Stimulated activated CD4-positive, alpha-beta T cell treated with anti-CD3 and anti-CD28 coated beads, Interleukin-4, amount 100 ng/mL, for 1 hour (primary cell): ENCODE data around the gene COG5.
"Not testable (repeated sequence)": the region's sequence is repeated elsewhere in the genome, so short reads cannot be mapped to it uniquely, and the experiment has no call there.

Experiments used
- DNase-seq: peaks from one replicate; pipeline ENCODE4 v3.0.0-alpha.2; 2020

Gene COG5

DNA sequence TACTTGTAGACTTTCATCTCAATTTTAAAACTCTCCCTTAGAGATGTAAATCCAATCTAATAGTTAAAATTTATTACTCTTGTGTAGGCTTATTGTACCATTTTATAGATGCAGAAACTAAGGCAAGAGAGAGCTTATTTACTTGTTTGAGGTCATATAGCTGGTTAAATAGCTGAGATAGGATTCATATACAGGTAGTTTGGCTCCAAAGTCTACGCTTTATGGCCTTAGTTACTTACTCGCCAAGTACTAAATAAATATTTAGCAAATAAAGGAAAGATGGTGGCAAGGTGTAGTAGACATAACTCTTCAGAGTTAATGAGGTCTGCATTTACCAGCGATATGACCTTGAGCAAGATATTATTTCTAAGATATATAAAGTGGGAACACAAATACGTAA lies 308.1 kb downstream of the COG5 start:
- no peak for DNase-seq

DNA sequence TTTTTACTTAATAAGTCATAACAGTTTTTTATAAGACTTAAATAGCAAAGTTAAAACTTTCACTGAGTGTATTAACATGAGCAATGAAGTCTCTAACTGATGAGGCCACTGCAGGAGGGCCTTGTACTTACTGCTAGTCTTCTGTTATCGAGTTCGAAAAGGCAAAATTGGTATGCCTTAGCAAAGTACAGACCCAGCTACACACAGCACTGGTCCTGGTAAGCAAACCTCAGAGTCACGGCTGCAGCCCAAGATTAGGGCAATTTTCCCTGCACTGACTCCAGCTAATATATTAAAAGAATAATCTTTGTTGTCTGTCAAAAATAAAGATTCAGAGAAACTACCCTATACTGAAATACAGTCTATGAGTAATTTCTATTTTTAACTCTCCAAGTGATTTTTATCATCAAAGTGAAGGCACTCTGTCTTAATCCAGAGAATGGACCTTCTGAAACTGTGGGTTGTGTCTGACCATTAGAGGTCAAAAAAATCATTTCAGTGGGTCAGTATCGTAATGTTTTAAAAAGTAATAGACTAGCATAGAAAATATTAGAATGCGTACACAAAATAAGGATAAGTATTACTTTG lies 309.2 kb downstream of the COG5 start:
- no peak for DNase-seq

DNA sequence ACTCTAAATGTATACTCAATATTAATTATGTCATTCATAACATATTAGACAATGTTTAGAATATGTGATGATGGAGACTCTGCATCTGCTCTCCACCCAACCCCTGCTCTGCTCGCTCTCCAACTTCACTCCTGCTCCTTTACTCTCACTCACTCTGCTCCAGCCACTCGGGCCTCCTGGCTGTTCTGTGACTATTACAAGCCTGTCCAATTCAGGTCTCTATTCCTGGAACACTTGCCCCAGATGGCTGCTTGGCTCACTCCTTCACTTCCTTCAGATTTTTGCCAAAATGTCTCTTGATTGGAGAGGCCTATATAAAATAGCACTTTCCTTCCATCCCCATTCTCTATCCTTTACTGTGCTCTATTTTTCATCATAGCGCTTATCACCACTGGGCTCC lies 310.1 kb downstream of the COG5 start:
- no peak for DNase-seq

DNA sequence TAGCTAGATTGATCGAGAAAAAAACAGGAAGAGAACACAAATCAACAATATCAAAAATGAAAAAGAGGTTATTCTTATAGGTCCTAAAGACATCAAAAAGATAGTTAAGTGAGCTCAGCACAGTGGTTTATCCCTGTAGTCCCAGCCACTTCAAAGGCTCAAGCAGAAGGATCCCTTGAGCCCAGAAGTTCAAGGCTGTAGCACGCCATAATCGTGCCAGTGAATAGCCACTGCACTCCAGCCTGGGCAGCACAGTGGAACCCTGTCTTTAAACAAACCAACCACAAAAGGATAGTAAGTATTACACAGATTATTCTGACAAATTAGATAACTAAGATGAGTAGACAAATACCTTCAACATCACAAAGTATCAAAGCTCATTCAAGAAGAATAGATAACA lies 311.8 kb downstream of the COG5 start:
- no peak for DNase-seq

DNA sequence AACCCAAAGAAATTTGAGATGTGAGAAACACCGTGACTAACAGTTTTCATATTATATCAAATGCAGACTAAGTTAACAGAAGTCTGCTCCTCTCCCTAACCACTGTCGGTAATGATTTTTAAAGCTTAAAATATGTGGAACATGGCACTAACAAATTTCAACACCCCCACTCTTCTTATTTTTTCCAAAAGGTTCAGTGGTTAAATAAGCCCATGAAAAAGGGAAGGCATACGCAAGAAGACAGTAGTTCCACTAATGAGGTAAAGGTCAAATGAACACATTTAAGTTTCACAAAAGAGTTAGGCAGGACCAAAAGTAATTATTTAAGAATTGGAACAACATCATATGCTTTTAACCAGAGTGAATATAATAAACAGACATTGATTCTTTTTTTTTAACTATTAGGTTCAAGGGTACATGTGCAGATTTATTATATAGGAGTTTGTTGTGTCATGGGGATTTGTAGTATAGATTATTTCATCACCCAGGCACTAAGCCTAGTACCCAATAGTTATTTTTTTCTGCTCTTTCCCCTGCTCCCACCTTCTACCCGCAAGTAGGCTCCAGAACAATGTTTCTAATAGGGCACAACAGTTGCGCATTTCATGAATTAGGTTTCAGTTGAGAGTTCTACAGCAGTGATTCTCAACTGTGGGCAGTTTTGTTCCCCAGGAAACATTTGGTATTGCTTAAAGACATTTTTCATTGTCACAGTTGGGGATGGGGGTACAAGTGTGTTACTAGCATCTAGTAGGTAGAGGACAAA lies 315.0 kb downstream of the COG5 start:
- no peak for DNase-seq

DNA sequence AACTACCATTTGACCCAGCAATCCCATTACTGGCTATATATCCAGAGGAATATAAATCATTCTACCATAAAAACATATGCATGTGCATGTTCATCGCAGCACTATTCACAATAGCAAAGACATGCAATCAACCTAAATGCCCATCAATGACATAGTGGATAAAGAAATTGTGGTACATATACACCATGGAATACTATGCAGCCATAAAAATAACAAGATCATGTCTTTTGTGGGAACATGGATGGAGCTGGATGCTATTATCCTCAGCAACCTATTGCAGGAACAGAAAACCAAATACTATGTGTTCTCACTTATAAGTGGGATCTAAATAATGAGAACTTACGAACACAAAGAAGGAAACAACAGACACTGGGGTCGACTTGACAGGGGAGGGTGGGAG lies 316.9 kb downstream of the COG5 start:
- not testable (repeated sequence) for DNase-seq

DNA sequence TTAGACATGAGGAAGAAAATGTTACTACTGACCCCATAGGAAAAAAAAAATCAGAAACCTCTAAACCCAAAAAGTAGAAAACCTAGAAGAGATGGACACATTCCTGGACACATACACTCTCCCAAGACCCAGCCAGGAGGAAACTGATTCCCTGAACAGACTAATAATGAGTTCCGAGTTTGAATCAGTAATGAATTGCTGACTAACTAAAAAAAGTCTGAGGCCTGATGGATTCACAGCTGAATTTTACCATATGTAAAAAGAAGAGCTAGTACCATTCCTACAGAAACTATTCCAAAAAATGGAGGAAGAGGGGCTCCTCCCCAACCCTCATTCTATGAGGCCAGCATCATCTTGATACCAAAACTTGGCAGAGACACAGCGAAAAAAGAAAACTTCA lies 319.1 kb downstream of the COG5 start:
- DNase-seq: no peak

DNA sequence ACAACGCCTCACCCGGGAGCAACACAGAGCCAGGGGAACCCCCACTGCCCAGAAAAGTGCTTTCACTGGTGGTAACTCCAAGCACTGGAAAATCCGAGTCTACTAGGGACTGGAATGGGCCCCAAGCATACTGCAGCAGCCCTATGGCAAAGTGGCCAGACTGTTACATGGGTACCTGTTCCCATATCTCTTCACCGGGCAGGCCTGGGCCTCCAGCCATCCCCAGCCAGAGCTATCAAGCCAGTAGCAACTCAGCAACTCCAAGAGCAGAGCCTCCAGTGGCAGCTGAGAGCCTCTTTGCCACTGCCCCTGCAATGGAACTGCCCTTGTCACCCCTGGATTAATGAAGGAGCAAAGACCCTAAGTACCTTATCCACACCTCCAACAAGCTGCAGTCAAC lies 321.5 kb downstream of the COG5 start:
- no peak for DNase-seq

DNA sequence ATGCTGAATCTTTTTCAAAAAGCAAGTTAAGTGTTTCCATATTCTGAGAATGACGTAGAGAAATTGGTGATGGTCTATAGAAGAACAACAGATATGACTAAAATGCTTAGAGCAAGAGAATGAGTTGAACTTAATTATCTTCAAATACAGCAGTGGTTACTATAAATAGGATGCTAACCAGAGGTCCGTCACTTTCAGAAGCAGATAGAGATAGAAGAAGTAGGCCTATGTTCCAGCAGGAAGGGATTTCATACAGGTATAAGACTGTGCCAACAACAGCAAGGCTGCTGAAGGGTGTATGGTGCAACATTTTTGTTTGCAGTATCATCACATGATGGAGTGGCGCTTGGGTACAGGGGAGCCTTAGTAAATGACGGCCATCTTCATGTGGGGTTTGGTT lies 326.3 kb downstream of the COG5 start:
- DNase-seq: no peak

DNA sequence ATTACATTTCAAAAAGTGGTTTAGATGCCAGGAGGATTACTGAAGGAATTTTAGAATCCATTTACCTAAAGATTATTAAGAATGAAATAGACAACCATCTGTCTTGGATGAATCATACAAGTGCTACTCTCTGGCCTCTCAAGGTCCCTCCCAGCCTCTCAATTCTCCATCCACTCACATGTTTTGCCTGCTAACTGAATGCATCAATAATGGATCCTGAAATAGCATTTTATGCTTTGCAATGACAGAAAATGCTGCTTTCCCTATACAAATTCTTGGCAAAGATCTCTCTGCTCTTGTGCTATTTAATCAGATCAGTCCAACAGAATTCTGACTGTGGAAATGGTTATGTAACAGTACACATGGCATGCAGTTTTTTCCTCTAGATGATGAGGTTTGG lies 326.9 kb downstream of the COG5 start:
- DNase-seq: no peak

DNA sequence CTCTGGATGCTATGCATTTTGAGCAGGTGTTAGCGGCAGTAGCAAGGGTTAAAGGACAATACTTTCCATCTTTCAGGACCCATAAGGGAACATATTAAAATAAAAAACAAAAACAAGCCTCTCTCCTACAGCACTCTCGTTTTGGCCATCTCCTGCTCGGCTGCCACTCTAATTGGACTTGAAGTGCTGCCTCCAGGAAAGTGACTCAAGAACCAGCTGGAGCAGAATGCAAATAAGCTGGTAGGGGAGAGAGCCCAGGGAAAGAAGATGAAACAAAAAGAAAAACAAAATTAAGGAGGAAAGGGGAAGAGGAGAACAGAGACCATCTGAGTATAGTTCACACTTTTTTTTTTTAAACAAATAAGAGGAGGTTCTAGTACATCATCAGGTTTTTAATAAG lies 329.3 kb downstream of the COG5 start:
- DNase-seq: no peak

DNA sequence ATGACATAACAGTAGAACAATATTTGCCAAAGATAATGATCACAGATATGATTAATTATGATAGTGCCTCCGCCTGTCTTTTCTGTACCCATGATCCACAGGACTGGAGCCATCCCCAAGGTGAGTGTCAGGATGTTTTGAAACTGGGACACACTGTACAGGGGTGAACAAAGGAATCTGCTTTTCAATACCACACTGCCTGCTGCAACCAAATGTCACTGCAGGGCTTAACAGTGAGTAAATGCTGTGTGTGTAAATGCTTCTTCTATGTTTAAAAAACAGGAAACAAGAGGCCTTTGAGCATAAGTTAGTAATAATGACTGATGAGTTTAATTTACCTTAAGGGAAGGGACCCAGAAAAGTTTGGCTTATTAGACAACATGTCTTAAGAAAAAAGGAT lies 329.7 kb downstream of the COG5 start:
- DNase-seq: no peak

DNA sequence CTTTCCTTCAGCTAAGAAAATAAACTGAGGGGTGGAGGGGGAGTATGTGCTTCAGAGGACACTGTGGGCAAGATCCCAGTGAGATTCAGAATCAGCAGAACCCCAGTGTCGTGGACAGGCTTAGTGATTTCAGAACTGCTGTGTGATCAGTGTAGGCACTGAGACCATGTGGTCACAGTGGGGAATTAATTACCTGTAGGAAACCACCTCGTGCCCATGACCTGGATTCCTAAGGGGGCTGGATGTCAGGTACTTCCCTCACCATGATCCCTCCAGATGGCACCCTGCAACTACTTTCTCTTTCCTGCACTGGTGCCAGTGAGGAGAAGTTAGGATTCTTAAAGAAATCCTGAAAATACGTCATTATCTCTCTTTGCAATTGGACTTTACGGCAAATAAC lies 330.5 kb downstream of the COG5 start:
- DNase-seq: no peak

DNA sequence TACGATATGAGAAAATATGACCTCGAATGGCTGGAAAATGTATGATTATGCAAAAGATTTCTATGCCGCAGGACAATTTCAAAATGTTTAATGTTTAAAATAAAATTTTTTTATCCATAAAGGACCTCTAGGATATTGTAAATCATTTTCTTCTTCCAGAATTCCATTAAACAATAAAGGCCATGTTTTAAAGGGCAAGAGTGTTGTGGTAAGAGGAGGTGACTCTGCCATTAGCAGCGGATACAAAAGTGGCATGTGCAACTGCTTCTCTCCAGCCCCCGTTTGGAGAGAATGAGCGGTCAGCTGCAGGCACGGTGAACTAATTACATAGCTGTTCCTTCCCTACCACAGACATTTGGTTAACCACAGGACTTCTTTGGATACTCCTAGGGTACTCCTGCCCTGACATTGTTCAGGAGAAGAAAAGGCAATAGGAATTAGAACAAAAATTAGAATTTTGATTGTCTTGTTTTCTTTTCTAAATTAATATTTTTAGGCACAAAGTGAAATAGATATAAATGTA lies 331.1 kb downstream of the COG5 start:
- no peak for DNase-seq

DNA sequence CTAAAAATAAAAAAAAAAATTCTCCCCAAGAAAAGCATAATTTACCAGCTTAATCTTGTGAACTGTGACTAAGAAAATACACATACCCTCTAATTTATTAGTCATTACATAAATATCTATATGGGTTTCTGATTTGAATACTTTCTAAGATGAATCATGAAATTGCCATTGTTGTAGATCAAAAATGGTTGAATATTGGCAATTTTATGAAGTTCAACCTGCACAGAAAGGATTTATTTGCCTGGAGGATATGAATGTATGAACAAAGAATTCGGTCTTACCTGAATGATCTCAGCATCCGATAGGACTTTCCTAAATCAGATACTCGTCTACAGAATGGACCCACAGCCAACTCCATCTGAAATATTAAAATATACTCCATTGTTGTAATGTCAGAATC lies 333.4 kb downstream of the COG5 start:
- DNase-seq: no peak

DNA sequence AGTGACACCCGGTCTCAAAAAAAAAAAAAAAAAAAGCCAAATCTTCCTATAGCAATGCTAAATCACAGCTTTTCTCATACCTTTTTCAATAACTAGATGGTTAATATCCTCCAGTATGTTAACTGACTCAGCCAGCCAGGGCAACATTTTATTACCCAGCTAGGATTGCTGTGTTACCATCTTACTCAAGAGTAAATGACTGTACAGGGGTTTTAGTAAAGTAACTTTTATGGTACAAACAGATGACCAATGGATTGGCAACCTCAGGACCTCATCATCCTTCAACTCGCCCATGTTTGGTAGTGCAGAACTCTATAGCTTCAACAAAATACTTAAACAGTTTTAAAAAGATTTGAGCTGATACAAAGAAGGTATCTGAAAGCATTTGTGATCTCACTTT lies 335.4 kb downstream of the COG5 start:
- DNase-seq: no peak

DNA sequence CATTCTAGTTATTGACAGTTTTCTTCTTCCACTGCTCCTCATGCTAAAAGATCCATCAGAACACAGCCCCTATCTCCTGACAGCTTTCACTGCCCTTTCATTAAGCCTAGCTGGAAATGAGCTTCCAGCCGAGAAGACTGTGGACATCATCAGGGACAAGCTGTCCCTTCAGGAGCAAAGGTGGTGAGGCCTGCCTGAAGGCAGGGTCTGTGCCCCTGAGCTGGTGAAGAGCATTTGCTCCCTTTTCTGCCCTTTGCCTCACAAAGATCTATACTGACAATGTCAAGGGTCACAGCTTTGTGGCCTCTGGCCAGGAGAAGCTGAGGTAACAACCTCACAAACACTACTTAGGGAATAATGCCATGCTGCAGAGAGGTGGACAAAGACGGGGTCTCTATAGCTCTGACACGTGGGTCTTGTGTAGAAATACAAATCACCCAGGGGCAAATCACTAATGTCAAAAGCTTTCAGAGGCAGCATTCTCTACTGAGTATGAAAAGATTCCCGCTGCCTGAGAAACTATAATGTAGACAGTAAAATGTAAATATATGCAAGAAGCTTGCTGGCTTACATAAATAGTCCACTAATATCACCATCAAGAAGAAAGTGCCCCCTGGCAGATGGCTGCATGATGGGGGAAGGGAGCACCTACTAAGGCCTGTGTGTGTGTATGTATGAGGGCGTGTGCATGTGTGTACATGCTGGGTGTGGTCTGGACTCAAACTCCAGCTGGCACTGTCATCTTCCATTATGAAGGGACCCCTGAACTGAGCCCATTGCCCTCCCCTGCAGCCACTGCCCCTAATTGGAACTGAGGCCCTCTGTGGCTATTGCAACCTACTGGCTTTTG lies 339.1 kb downstream of the COG5 start:
- DNase-seq: no peak

DNA sequence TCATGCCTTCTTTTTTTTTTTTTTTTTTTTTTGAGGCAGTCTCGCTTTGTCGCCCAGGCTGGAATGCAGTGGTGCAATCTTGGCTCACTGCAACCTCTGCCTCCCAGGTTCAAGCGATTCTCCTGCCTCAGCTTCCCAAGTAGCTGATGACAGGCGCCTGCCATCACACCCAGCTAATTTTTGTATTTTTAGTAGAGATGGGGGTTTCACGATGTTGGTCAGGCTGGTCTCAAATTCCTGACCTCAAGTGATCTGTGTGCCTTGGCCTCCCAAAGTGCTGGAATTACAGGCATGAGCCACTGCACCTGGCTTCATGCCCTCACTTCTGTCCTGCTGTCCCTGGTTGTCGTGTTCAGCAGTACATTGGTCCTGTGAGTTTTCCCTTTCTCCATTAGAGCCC lies 342.9 kb downstream of the COG5 start:
- DNase-seq: not testable (repeated sequence)

DNA sequence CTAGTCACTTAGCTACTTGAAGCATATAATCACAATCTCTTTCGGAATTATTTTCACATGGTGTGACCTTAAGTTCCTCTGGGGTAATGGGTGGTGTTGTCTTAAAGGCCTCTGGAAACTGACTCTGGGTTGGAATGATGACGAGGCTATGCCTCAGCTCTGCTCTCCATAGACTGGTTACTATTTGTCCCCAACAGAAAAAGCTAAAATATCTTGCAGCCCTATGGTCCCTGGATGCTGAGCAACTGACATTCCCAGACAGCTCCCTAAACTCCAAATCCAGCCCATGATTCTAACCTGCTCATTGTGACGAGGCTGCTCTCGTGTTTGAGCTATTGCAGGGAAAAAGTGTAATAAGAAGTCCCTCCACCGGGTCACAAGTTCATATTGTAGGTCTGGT lies 343.4 kb downstream of the COG5 start:
- no peak for DNase-seq

DNA sequence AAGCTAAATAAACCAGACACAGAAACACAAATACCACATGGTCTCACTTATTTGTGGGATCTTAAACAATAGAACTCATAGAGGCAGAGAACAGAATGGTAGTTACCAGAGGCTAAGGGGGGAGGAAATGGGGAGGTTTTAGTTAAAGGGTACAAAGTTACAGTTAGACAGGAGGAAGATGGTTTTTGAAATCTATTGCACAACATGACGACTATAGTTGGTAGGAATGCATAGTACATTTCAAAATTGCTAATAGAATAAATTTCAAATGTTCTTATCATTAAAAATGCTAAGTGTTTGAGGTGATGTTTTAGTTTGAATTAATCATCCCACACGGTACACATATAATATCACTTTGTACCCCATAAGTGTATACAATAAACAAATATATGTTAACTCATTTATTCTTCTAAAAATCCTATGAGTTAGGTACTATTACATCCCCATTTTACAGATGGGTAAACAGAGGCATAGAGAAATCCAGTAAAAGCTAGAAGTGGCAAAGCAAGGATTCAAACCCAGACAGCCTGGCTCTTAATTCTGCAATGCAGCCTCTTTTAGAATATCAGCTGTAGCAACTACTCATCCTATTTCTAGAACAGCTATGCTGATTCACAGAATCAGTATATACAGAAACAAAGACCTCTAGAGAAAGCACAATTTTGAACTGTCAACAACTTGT lies 344.0 kb downstream of the COG5 start:
- no peak for DNase-seq

DNA sequence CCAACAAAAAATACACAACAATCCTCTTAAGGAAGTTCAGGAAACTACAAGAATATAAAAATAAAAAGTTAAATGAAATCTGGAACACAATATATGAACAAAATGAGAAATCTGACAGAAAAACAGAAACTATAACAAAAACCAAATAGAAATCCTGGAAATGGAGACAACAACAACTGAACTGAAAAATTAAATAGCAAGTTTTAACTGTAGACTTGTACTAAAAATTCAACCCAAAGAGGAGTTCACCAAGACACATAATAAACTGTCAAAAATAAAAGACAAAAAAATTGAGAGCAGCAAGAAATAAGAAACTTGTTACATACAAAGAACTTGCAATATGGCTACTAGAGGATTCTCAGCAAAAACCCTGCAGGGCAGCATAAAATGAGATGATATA lies 349.8 kb downstream of the COG5 start:
- DNase-seq: no peak

DNA sequence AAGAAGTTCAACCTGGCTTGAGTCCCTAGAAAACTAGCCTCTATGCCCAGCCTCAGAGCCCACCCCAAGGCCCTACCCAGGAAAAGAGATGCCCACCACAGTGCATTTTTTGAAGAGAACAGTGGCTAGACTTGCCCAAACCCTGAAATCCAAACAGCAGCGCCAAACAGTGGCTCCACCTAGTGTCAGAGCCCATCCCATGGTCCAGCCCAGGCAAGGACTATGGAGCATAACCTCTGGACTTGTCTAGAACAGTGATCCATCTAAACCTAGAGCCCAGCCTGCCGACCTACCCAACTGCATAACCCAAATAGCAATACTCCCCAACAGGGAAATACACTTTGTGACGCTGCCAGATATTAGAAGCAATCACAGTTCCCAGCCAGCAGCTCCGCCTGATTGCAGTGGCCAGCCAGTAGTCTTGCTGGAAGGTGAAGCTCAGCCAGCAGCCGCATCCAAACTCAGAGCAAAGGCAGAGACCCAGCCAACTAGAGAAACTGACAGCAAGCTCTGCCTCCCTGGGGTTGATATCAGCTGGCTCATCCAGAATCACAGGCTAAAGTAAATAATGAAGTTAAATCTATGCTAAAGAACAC lies 350.4 kb downstream of the COG5 start:
- no peak for DNase-seq

DNA sequence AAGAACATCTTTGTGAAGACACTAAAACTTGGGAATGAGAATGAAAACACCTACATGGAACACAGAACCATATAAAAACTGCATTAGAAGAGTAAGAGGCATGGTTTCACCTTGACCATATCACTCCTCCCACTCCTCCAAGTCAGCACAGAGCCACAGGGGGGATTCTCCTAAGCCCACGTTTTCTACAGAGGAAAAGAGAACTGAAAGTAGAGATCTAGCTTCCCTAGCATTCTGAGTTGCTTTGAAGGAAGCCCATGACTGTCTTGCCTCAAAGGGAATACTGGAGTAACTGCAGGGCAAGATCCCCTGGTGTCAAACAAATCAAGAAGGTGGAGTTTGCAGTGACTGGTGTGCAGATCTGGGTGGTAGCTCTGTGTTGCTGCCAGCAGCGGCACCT lies 351.0 kb downstream of the COG5 start:
- no peak for DNase-seq
